Transverse colon (tissue), 4 donors: ENCODE measurements around the gene STRIT1. TPM values are rescaled to one million over a fixed set of nuclear protein-coding genes. Genes with fewer than 3 reads are reported as not detected.

Experiments used
- DNase-seq: peaks from one replicate; pipeline ENCODE4 v3.0.0-alpha.2; 2019
- H3K27ac ChIP-seq, 4 donors: fragments of 200-600 bp; sonication (generic); 2 replicates each; pipeline ENCODE4 v1.5.1; 2016 to 2018; ENCODE audit warnings: inconsistent platforms in 4 of 4
- H3K27me3 ChIP-seq: fragments of 200-600 bp; sonication (generic); 2 replicates; pipeline ENCODE4 v1.5.1; 2017; ENCODE audit warnings: inconsistent platforms
- H3K36me3 ChIP-seq, 4 donors: fragments of 200-600 bp; sonication (generic); 2 replicates each; pipeline ENCODE4 v1.5.1; 2017 to 2019; ENCODE audit warnings: inconsistent platforms in 4 of 4
- H3K4me1 ChIP-seq, 4 donors: fragments of 200-600 bp; sonication (generic); 2 replicates each; pipeline ENCODE4 v1.5.1; 2017 to 2020; ENCODE audit warnings: inconsistent platforms in 4 of 4
- H3K4me3 ChIP-seq, 4 donors: fragments of 200-600 bp; sonication (generic); 1 replicate in 1 of 4; 2 replicates in 3 of 4; pipeline versions ENCODE4 v1.5.1 to v1.6.1; 2017 to 2019; ENCODE audit warnings: inconsistent platforms in 4 of 4
- H3K9me3 ChIP-seq, 2 donors: fragments of 200-600 bp; sonication (generic); 2 replicates each; pipeline ENCODE4 v1.5.1; 2017 to 2019; ENCODE audit warnings: inconsistent platforms in 2 of 2
- EP300 ChIP-seq: sonication (generic); formaldehyde crosslinking; IDR thresholded peaks from one replicate; pipeline ENCODE4 v1.6.1; 2017; ENCODE audit warnings: antibody characterized with exemption, low read depth
- POLR2A ChIP-seq: fragments of 450-650 bp; IDR thresholded peaks from one replicate; pipeline ENCODE4 v1.6.1; 2016; ENCODE audit warnings: antibody characterized with exemption, mild to moderate bottlenecking, moderate library complexity
- POLR2AphosphoS5 ChIP-seq, 3 donors: sonication (generic); formaldehyde crosslinking; IDR thresholded peaks; one replicate each; pipeline ENCODE4 v1.6.1; 2016; ENCODE audit warnings: antibody characterized with exemption in 3 of 3
- WGBS, 2 donors: methylation state at CpG; one replicate each; pipeline ENCODE4 v1.1.5; 2018; ENCODE audit warnings: low coverage in 1 of 2; 5-methylcytosine and 5-hydroxymethylcytosine counted together
- in situ Hi-C, 4 donors: fragments of 200-750 bp; cut with MboI; loops; one replicate each; pipeline versions ENCODE4 v1.15.0 to v1.15.1; 2017; ENCODE audit warnings: low sequenced_read_pairs in 3 of 4, low pct_ligation_motif_present in 1 of 4, low pct_unique_long_range_greater_than_20kb in 1 of 4
- intact Hi-C: fragments of 100-400 bp; cut with DNase I; formaldehyde crosslinking; loops from one replicate; pipeline ENCODE4 v1.15.1; 2023; ENCODE audit warnings: low total_unique reads
- total RNA-seq, 4 donors: library from RNA; depleted of rRNA; stranded (reverse); fragments of >200 nt; gene quantifications; one replicate each; pipeline ENCODE4 v1.1.0, GENCODE V29; 2016
- TF ChIP-seq, protein P1 (sequence below), 5 experiments: fragments of 200-600 bp in 3 of 5; fragments of 450-650 bp in 2 of 5; sonication (generic) in 3 of 5; IDR thresholded peaks; 1 replicate in 2 of 5; 2 replicates in 3 of 5; pipeline ENCODE4 v1.5.1; 2016 to 2017; ENCODE audit warnings: antibody characterized with exemption in 5 of 5, inconsistent platforms in 3 of 5, mild to moderate bottlenecking in 2 of 5, moderate library complexity in 1 of 5

The STRIT1 gene
- total RNA-seq, 4 donors from 2014 or later = 2.5 TPM; not detected in 3

DNA sequence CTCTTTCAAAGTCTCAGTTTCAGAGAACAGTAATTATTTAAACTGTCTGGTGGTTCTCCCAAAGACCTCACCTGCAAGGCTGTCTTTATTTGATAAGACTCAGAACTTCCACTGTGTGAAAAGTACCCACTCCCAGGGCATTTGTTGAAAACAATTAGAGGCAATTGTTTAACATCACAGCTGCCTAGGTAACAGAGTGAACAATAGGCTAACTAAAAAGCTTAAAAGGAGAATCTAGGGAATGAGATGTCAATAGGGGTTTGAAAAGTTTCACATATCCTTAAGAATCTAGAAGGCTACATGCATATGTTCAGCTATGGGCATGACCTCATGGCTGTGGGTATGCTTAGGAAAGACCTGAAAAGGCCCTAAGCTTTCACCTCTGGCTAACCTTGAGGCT is 2.9 kb upstream of the STRIT1 start:
- Histone ChIP-seq H3K36me3 (no peaks in the 10 kb centered on the region), H3K9me3 (peaks cover 0 to 5% of the 10 kb centered on the region in 2 donors), H3K27me3 (no peaks in the 10 kb centered on the region), H3K4me1 (no peaks in the 10 kb centered on the region), H3K27ac (no peak overlapping the region), H3K4me3 (no peak overlapping the region)
- in situ Hi-C loops (no loop called here), intact Hi-C loops (no loop called here)
- DNase-seq = no peak
- TF ChIP-seq POLR2A (no peak), POLR2AphosphoS5 (IDR thresholded peaks at IDR 0.05) (no peak), EP300 (no peak)
- TF ChIP-seq, protein P1, sequence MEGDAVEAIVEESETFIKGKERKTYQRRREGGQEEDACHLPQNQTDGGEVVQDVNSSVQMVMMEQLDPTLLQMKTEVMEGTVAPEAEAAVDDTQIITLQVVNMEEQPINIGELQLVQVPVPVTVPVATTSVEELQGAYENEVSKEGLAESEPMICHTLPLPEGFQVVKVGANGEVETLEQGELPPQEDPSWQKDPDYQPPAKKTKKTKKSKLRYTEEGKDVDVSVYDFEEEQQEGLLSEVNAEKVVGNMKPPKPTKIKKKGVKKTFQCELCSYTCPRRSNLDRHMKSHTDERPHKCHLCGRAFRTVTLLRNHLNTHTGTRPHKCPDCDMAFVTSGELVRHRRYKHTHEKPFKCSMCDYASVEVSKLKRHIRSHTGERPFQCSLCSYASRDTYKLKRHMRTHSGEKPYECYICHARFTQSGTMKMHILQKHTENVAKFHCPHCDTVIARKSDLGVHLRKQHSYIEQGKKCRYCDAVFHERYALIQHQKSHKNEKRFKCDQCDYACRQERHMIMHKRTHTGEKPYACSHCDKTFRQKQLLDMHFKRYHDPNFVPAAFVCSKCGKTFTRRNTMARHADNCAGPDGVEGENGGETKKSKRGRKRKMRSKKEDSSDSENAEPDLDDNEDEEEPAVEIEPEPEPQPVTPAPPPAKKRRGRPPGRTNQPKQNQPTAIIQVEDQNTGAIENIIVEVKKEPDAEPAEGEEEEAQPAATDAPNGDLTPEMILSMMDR (IDR thresholded peaks at IDR 0.05) = no peak

DNA sequence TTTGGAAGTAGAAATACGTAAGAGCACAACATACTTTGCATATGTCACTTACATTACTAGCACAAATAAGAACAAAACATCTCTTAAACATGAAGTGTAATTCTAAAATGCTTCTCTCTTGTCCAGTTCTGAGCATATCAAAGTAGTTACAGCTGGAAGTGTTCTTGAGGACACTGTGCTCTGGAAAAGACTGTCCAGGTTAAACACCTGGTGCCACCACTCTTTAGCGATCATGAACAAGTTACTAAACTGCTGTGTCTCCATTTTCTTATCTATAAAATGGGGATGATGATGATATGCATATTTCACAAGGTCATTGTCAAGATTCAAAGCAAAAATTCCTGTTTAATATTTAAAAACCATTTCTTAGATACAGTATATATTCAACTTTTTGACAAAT is 790 bp downstream of the STRIT1 start:
- H3K4me3 ChIP-seq = no peak overlapping the region
- no peak for DNase-seq
- TF ChIP-seq POLR2A = no peak
- no peak for TF ChIP-seq POLR2AphosphoS5 (IDR thresholded peaks at IDR 0.05)
- intact Hi-C loops = no loop called here
- no peaks in the 10 kb centered on the region for H3K36me3 ChIP-seq
- peaks cover 0 to 5% of the 10 kb centered on the region in 2 donors for H3K9me3 ChIP-seq
- no peaks in the 10 kb centered on the region for H3K4me1 ChIP-seq
- in situ Hi-C loops = no loop called here
- 84 to 89% methylated on average over 2 of the region's 2 CpGs for WGBS, 2 donors
- no peak overlapping the region for H3K27ac ChIP-seq
- no peaks in the 10 kb centered on the region for H3K27me3 ChIP-seq

DNA sequence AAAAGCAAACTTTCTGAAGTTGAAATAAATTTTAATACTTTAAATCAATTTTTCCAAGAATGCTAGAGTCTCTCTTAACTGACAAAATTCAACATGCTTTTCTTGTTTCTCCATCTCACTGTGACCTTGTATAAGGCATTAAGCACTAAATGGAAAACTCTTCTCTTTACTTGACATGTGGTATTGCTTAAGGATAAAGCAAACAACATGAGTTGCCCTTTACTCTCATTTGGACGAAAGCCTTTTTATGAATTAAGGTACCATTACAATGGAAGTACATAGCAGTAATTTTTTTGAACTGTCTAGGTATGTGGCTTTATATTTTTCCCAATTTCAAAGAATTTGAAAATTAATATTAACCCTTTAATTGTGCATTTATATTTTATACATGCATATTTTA is 1.4 kb downstream of the STRIT1 start:
- intact Hi-C loops = no loop called here
- Histone ChIP-seq H3K9me3 (peaks cover 0 to 5% of the 10 kb centered on the region in 2 donors), H3K27ac (no peak overlapping the region), H3K4me3 (no peak overlapping the region), H3K36me3 (no peaks in the 10 kb centered on the region), H3K27me3 (no peaks in the 10 kb centered on the region), H3K4me1 (no peaks in the 10 kb centered on the region)
- in situ Hi-C loops = no loop called here
- no peak for TF ChIP-seq EP300
- TF ChIP-seq POLR2A = no peak
- no peak for TF ChIP-seq POLR2AphosphoS5 (IDR thresholded peaks at IDR 0.05)
- TF ChIP-seq, protein P1 (IDR thresholded peaks at IDR 0.05) = no peak
- DNase-seq = no peak
- 50 to 52% methylated on average over 1 of the region's 1 CpG for WGBS, 2 donors

DNA sequence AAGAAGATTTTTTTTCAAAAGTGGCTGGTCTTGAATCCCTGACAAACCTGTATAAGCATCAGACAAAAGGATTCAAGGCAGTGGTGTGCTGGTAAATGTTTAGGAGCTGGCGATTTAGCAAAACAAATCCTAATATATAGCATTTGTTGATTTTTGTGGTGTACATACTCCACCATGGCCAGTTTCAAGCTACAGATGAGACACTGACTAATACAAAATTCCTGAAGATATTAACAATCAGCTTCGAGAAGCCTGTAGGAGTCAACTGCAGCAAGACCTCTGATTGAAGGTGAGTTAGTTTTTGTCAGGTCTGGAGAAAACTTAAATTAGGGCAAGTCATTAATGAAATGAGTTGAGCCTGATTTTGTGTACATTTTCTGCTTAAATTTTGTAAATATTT is 6.7 kb downstream of the STRIT1 start:
- no peak overlapping the region for H3K27ac ChIP-seq
- in situ Hi-C loops (no loop called here), intact Hi-C loops (no loop called here)
- 78 to 94% methylated on average over 2 of the region's 2 CpGs for WGBS, 2 donors
- DNase-seq = no peak
- H3K27me3 ChIP-seq = no peaks in the 10 kb centered on the region
- TF ChIP-seq POLR2A (no peak), POLR2AphosphoS5 (IDR thresholded peaks at IDR 0.05) (no peak), EP300 (no peak)
- TF ChIP-seq, protein P1 (IDR thresholded peaks at IDR 0.05) = no peak
- no peaks in the 10 kb centered on the region for H3K9me3 ChIP-seq
- H3K4me3 ChIP-seq = no peak overlapping the region
- no peaks in the 10 kb centered on the region for H3K36me3 ChIP-seq
- H3K4me1 ChIP-seq = no peaks in the 10 kb centered on the region

DNA sequence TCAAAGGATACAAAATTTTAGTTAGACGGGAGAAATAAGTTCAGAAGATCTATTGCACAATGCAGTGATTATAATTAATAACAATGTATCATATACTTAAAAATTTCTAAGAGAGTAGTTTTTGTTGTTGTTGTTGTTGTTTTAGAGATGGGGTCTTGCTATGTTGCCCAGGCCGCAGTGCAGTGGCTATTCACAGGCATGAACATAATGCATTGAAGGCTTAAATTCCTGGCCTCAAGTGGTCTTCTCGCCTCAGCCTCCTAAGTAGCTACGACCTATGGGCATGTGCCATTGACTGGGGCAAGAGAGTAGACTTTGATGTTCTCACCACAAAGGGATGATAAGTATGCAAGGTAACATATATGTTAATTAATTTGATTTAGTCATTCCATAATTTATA is 7.5 kb downstream of the STRIT1 start:
- no peaks in the 10 kb centered on the region for H3K4me1 ChIP-seq
- no peak overlapping the region for H3K27ac ChIP-seq
- in situ Hi-C loops = no loop called here
- 86 to 95% methylated on average over 4 of the region's 4 CpGs for WGBS, 2 donors
- DNase-seq = no peak
- no peaks in the 10 kb centered on the region for H3K36me3 ChIP-seq
- H3K27me3 ChIP-seq = no peaks in the 10 kb centered on the region
- no peaks in the 10 kb centered on the region for H3K9me3 ChIP-seq
- TF ChIP-seq POLR2AphosphoS5 (IDR thresholded peaks at IDR 0.05) (no peak), POLR2A (no peak), EP300 (no peak)
- TF ChIP-seq, protein P1 (IDR thresholded peaks at IDR 0.05) = no peak
- intact Hi-C loops = no loop called here
- no peak overlapping the region for H3K4me3 ChIP-seq
